Vagina (tissue), 2 donors: ENCODE data around the gene FMNL2.

Experiments
- POLR2A ChIP-seq, 2 donors: fragments of 450-650 bp; IDR thresholded peaks; one replicate each; pipeline ENCODE4 v1.6.1; 2017; ENCODE audit warnings: antibody characterized with exemption in 2 of 2, mild to moderate bottlenecking in 2 of 2, moderate library complexity in 2 of 2
- TF ChIP-seq, protein P1 (sequence below), 3 experiments: fragments of 450-650 bp in 2 of 3; fragments of 200-600 bp in 1 of 3; sonication (generic) in 1 of 3; IDR thresholded peaks; one replicate each; pipeline ENCODE4 v1.5.1; 2017 to 2019; ENCODE audit warnings: antibody characterized with exemption in 3 of 3, mild to moderate bottlenecking in 2 of 3, moderate library complexity in 2 of 3

GRCh38 chr2:152560873-152561595 lies 226.1 kb downstream of the FMNL2 start:
- TF ChIP-seq POLR2A (IDR thresholded peaks at IDR 0.05), result no peak
- TF ChIP-seq, protein P1, sequence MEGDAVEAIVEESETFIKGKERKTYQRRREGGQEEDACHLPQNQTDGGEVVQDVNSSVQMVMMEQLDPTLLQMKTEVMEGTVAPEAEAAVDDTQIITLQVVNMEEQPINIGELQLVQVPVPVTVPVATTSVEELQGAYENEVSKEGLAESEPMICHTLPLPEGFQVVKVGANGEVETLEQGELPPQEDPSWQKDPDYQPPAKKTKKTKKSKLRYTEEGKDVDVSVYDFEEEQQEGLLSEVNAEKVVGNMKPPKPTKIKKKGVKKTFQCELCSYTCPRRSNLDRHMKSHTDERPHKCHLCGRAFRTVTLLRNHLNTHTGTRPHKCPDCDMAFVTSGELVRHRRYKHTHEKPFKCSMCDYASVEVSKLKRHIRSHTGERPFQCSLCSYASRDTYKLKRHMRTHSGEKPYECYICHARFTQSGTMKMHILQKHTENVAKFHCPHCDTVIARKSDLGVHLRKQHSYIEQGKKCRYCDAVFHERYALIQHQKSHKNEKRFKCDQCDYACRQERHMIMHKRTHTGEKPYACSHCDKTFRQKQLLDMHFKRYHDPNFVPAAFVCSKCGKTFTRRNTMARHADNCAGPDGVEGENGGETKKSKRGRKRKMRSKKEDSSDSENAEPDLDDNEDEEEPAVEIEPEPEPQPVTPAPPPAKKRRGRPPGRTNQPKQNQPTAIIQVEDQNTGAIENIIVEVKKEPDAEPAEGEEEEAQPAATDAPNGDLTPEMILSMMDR (IDR thresholded peaks at IDR 0.05), result no peak
